ENCODE measurements around the gene ARHGEF6. TPM values are rescaled to one million over a fixed set of nuclear protein-coding genes. Genes with fewer than 3 reads are reported as not detected.
"Not testable (repeated sequence)": the region's sequence is repeated elsewhere in the genome, so short reads cannot be mapped to it uniquely, and the experiment has no call there.

ARHGEF6 gene
- total and polyA plus RNA-seq, 10 donors = 13.1 to 70.1 (median 55.8) TPM

- intact Hi-C loops (cut with DNase I; ENCODE audit: low total_unique reads) = no loop called here
- WGBS, 5 donors = 78 to 92% (median 81%) methylated on average over 3 of the region's 3 CpGs
- peak overlapping the region in 1 of 8 donors; percentile 66 for H3K4me3 ChIP-seq
Observed at GRCh38 chrX:136778020-136778419, 2.7 kb downstream of the ARHGEF6 start.

GRCh38 chrX:136773648-136774047 lies 7.1 kb downstream of the ARHGEF6 start:
- no peak overlapping the region for H3K27ac ChIP-seq
- no peaks in the 10 kb centered on the region for H3K9me3 ChIP-seq
- intact Hi-C loops (cut with DNase I; ENCODE audit: low total_unique reads) = no loop called here
- H3K27me3 ChIP-seq (replicated peaks in 1 of 7) = no peaks in the 10 kb centered on the region
- peaks cover 0 to 11% (median 0%) of the 10 kb centered on the region in 6 donors for H3K36me3 ChIP-seq
- no peak for DNase-seq
- peaks cover 0 to 67% (median 14%) of the 10 kb centered on the region in 6 donors for H3K4me1 ChIP-seq
- WGBS, 5 donors = 57 to 85% (median 76%) methylated on average over 2 of the region's 2 CpGs
- no peak overlapping the region for H3K4me3 ChIP-seq
- no peak for TF ChIP-seq CTCF (IDR thresholded peaks at IDR 0.05 in 8 of 11, conservative IDR thresholded peaks at IDR 0.05 in 3 of 11)
- TF ChIP-seq POLR2AphosphoS5 (IDR thresholded peaks at IDR 0.05) = no peak

More at GRCh38 chrX:136778020-136778419, 2.7 kb downstream of the ARHGEF6 start:
- TF ChIP-seq CTCF (IDR thresholded peaks at IDR 0.05 in 8 of 11, conservative IDR thresholded peaks at IDR 0.05 in 3 of 11) = no peak
- TF ChIP-seq POLR2A (IDR thresholded peaks at IDR 0.05) = no peak
- TF ChIP-seq POLR2AphosphoS5 (IDR thresholded peaks at IDR 0.05) = no peak
- peaks cover 0 to 2% (median 0%) of the 10 kb centered on the region in 6 donors for H3K36me3 ChIP-seq
- DNase-seq = no peak
- H3K27ac ChIP-seq = peak overlapping the region in 6 of 8 donors; percentile 82 to 89 (median 86)
- no peaks in the 10 kb centered on the region for H3K9me3 ChIP-seq
- H3K4me1 ChIP-seq = peaks cover 0 to 69% (median 17%) of the 10 kb centered on the region in 6 donors
- H3K27me3 ChIP-seq (replicated peaks in 1 of 7) = no peaks in the 10 kb centered on the region

GRCh38 chrX:136771869-136772268 lies 8.9 kb downstream of the ARHGEF6 start:
- intact Hi-C loops (cut with DNase I; ENCODE audit: low total_unique reads); H3K27ac ChIP-seq; H3K4me3 ChIP-seq; H3K9me3 ChIP-seq; DNase-seq; H3K27me3 ChIP-seq (replicated peaks in 1 of 7): not testable (repeated sequence)
- Histone ChIP-seq H3K36me3 (peaks cover 0 to 11% (median 0%) of the 10 kb centered on the region in 6 donors), H3K4me1 (peaks cover 0 to 62% (median 18%) of the 10 kb centered on the region in 6 donors)
- WGBS, 5 donors = 81 to 100% (median 97%) methylated on average over 2 of the region's 2 CpGs

- Histone ChIP-seq H3K27me3 (replicated peaks in 1 of 7) (no peaks in the 10 kb centered on the region), H3K9me3 (no peaks in the 10 kb centered on the region), H3K36me3 (peaks cover 0 to 11% (median 0%) of the 10 kb centered on the region in 6 donors), H3K4me3 (peak overlapping the region in 1 of 8 donors; percentile 82), H3K27ac (peak overlapping the region in 7 of 8 donors; percentile 86 to 95 (median 91)), H3K4me1 (peaks cover 6 to 65% (median 29%) of the 10 kb centered on the region in 6 donors)
- WGBS, 5 donors = 21 to 48% (median 34%) methylated on average over 7 of the region's 7 CpGs
- intact Hi-C loops (cut with DNase I; ENCODE audit: low total_unique reads) = no loop called here
- peak in 1 of 3 donors; percentile 27 for TF ChIP-seq POLR2AphosphoS5 (IDR thresholded peaks at IDR 0.05)
- no peak for TF ChIP-seq CTCF (IDR thresholded peaks at IDR 0.05 in 8 of 11, conservative IDR thresholded peaks at IDR 0.05 in 3 of 11)
- no peak for TF ChIP-seq POLR2A (IDR thresholded peaks at IDR 0.05)
- DNase-seq = peak; percentile 77
Observed at GRCh38 chrX:136768469-136769084, 12.2 kb downstream of the ARHGEF6 start.

Measured in spleen (tissue), 11 donors.